Measurements from ENCODE around the gene NCLN.
"Not testable (repeated sequence)": the region's sequence is repeated elsewhere in the genome, so short reads cannot be mapped to it uniquely, and the experiment has no call there.

The NCLN gene

GRCh38 chr19:3186160-3186688, 494 bp downstream of the NCLN start:
- DNase-seq: no peak

GRCh38 chr19:3186891-3187661, 1.3 kb downstream of the NCLN start:
- no peak for DNase-seq

GRCh38 chr19:3187662-3188511, 2.2 kb downstream of the NCLN start:
- DNase-seq: no peak

GRCh38 chr19:3188627-3189596, 3.2 kb downstream of the NCLN start:
- DNase-seq: no peak

- DNase-seq: no peak
These were observed 4.2 kb downstream of the NCLN start for GRCh38 chr19:3189702-3190469.

- DNase-seq: no peak
These were observed 4.7 kb downstream of the NCLN start for GRCh38 chr19:3190470-3190770.

- DNase-seq: no peak
These were observed 5.4 kb downstream of the NCLN start for GRCh38 chr19:3190921-3191805.

- not testable (repeated sequence) for DNase-seq
These were observed 6.0 kb downstream of the NCLN start for GRCh38 chr19:3191806-3192104.

- no peak for DNase-seq
These were observed 6.5 kb downstream of the NCLN start for GRCh38 chr19:3192228-3192635.

GRCh38 chr19:3192684-3193083, 7.0 kb downstream of the NCLN start:
- DNase-seq: no peak

GRCh38 chr19:3193256-3194105, 7.8 kb downstream of the NCLN start:
- DNase-seq: no peak

- DNase-seq: no peak
These were observed 8.7 kb downstream of the NCLN start for GRCh38 chr19:3194106-3195087.

GRCh38 chr19:3196064-3196932, 10.6 kb downstream of the NCLN start:
- DNase-seq: no peak

- no peak for DNase-seq
These were observed 11.1 kb downstream of the NCLN start for GRCh38 chr19:3196933-3197205.

- no peak for DNase-seq
These were observed 13.4 kb downstream of the NCLN start for GRCh38 chr19:3198901-3199700.

GRCh38 chr19:3201072-3201700, 15.5 kb downstream of the NCLN start:
- DNase-seq: no peak

- no peak for DNase-seq
These were observed 16.2 kb downstream of the NCLN start for GRCh38 chr19:3201911-3202310.

Measured in NCI-H748 treated with DMSO at 0.1 percent for 48 hours (cell line).